Endothelial cell of umbilical vein (primary cell): ENCODE measurements around the gene PLPPR3. TPM values are rescaled to one million over a fixed set of nuclear protein-coding genes. Genes with fewer than 3 reads are reported as not detected.

Experiments
- BruUV-seq: library from RNA; stranded (reverse); fragments of 400-500 nt; replicated peaks from 2 replicates; lab custom pipeline; 2021; lab: Mats Ljungman, UMichigan
- CTCF ChIA-PET: fragments of 300-600, 350-600 bp; sonication (Branson Sonifier 250); formaldehyde crosslinking; loops from one replicate; lab custom pipeline; 2021; ENCODE audit warnings: antibody characterized with exemption, inconsistent platforms; lab: Charles Lee
- POLR2A ChIA-PET: fragments of 300-600, 350-600 bp; sonication (Branson Sonifier 250); formaldehyde crosslinking; loops from one replicate; lab custom pipeline; 2021; ENCODE audit warnings: antibody characterized with exemption, inconsistent platforms; lab: Charles Lee
- DNase-seq: peaks from one replicate; pipeline ENCODE4 v3.0.0-alpha.2; 2011; ENCODE audit warnings: low read depth, low spot score
- FAIRE-seq: peaks from 2 replicates; lab custom pipeline; 2011; peaks lifted over from hg19 to GRCh38; lab: Jason Lieb, UNC
- H2AFZ ChIP-seq: 2 replicates; pipeline ENCODE4 v1.6.0; 2012; ENCODE audit warnings: low read depth, low read length, control low read depth, inconsistent platforms
- H3K27ac ChIP-seq: 2 replicates; pipeline ENCODE4 v1.5.1; 2011; ENCODE audit warnings: low read depth, mild to moderate bottlenecking, control low read depth, low read length, moderate library complexity; ENCODE audit not compliant: insufficient read depth
- H3K27me3 ChIP-seq, 2 experiments: 2 replicates each; pipeline versions ENCODE4 v1.6.0 to v1.6.1; 2011; ENCODE audit warnings: low read length in 2 of 2, mixed read lengths in 1 of 2; ENCODE audit not compliant: control insufficient read depth in 2 of 2, insufficient read depth in 2 of 2
- H3K36me3 ChIP-seq, 2 experiments: 2 replicates in 1 of 2; 3 replicates in 1 of 2; pipeline ENCODE4 v1.5.1; 2011; ENCODE audit warnings: low read length in 2 of 2, mild to moderate bottlenecking in 1 of 2, moderate library complexity in 1 of 2; ENCODE audit not compliant: control insufficient read depth in 2 of 2, insufficient read depth in 2 of 2; ENCODE audit errors: extremely low read depth in 1 of 2
- H3K4me1 ChIP-seq: 3 replicates; pipeline ENCODE4 v1.5.1; 2011; ENCODE audit warnings: mild to moderate bottlenecking, low read length; ENCODE audit not compliant: control insufficient read depth, insufficient read depth; ENCODE audit errors: extremely low read depth
- H3K4me2 ChIP-seq: 2 replicates; pipeline ENCODE4 v1.6.1; 2011; ENCODE audit warnings: low read length, control low read depth, mixed read lengths; ENCODE audit not compliant: insufficient read depth
- H3K4me3 ChIP-seq, 3 experiments: fragments of 200-600 bp in 1 of 3; sonication (generic), shearing (Covaris generic) in 1 of 3; replicated peaks in 1 of 3; 2 replicates each; pipeline ENCODE4 v1.5.1; 2011 to 2016; ENCODE audit warnings: control low read depth in 3 of 3, low read length in 3 of 3, mild to moderate bottlenecking in 2 of 3, inconsistent platforms in 1 of 3, low read depth in 1 of 3, moderate library complexity in 1 of 3; ENCODE audit not compliant: insufficient read depth in 1 of 3
- H3K79me2 ChIP-seq: 2 replicates; pipeline ENCODE4 v1.6.0; 2012; ENCODE audit warnings: low read length, inconsistent platforms; ENCODE audit not compliant: control insufficient read depth, insufficient read depth
- H3K9ac ChIP-seq: replicated peaks from 2 replicates; pipeline ENCODE3; 2011; ENCODE audit warnings: low read length, control low read depth; ENCODE audit not compliant: insufficient read depth; ENCODE audit errors: extremely low read depth
- H3K9me1 ChIP-seq: replicated peaks from 3 replicates; pipeline ENCODE4 v1.6.0; 2011; ENCODE audit warnings: mild to moderate bottlenecking, low read length; ENCODE audit not compliant: control insufficient read depth, insufficient read depth; ENCODE audit errors: extremely low read depth
- H3K9me3 ChIP-seq: replicated peaks from 2 replicates; pipeline ENCODE4 v1.5.1; 2012; ENCODE audit warnings: low read length, inconsistent platforms; ENCODE audit not compliant: control insufficient read depth, insufficient read depth
- H4K20me1 ChIP-seq: replicated peaks from 2 replicates; pipeline ENCODE3; 2011; ENCODE audit warnings: mild to moderate bottlenecking, low read length; ENCODE audit not compliant: control insufficient read depth, insufficient read depth; ENCODE audit errors: extremely low read depth
- EZH2 ChIP-seq: IDR thresholded peaks from 2 replicates; pipeline ENCODE4 v1.6.1; 2012; ENCODE audit warnings: borderline replicate concordance, low read depth, mild to moderate bottlenecking, moderate library complexity, low read length, inconsistent platforms; ENCODE audit not compliant: severe bottlenecking
- JUN ChIP-seq: IDR thresholded peaks from 2 replicates; pipeline ENCODE4 v1.6.1; 2011; ENCODE audit warnings: borderline replicate concordance, low read depth; ENCODE audit not compliant: insufficient read length, insufficient read depth
- MYC ChIP-seq: IDR thresholded peaks from one replicate; pipeline ENCODE4 v1.6.1; 2011; ENCODE audit warnings: mild to moderate bottlenecking, low read depth, low read length
- POLR2A ChIP-seq: IDR thresholded peaks from 2 replicates; pipeline ENCODE4 v1.6.1; 2012; ENCODE audit warnings: low read depth, mild to moderate bottlenecking, control low read depth, low read length
- POLR2AphosphoS5 ChIP-seq: IDR thresholded peaks from 2 replicates; pipeline ENCODE4 v1.6.1; 2012; ENCODE audit warnings: low read depth, mild to moderate bottlenecking, control low read depth, low read length, moderate library complexity; ENCODE audit not compliant: insufficient read depth
- dilution Hi-C: fragments of 300-500 bp; cut with MboI; formaldehyde crosslinking; loops from one replicate; pipeline ENCODE4 v1.15.0; 2019; ENCODE audit warnings: low sequenced_read_pairs; ENCODE audit not compliant: extremely low pct_ligation_motif_present
- intact Hi-C: fragments of 100-400 bp; cut with micrococcal nuclease; formaldehyde crosslinking; loops from one replicate; pipeline ENCODE4 v1.10.0; 2022
- polyA plus RNA-seq, 4 experiments: library from polyadenylated mRNA; depleted of rRNA in 3 of 4; stranded (reverse) in 3 of 4; unstranded in 1 of 4; fragments of >200 nt; gene quantifications; 2 replicates each; pipeline versions ENCODE4 v1.2.1 to v1.2.3, GENCODE V29; 2011 to 2012; ENCODE audit warnings: missing spikeins in 1 of 4
- total RNA-seq: library from RNA; stranded (reverse); gene quantifications from 2 replicates; pipeline ENCODE4 v1.2.3, GENCODE V29; 2021
- TF ChIP-seq, protein P1 (sequence below): IDR thresholded peaks from 2 replicates; pipeline ENCODE4 v1.6.1; 2011; ENCODE audit not compliant: insufficient read depth, insufficient read length

The PLPPR3 gene
- total and polyA plus RNA-seq, 2 donors (not counting 3 experiments of a cell fraction or from before 2014, with no cell fraction given) = 1.1 to 1.2 TPM

GRCh38 chr19:796692-797527 lies 24.8 kb downstream of the PLPPR3 start, which contains the start of gene PTBP1:
Gene PTBP1, plus strand, starts transcription at chr19:797452. Its CDS starts 46 bp downstream, at chr19:797498.
- peak within 1 kb of the TSS; percentile 72 for H2AFZ ChIP-seq
- H3K36me3 ChIP-seq = peaks cover 11 to 15% of the 10 kb centered on the region in 2 experiments
- H4K20me1 ChIP-seq = no peaks in the 10 kb centered on the region
- H3K27ac ChIP-seq = peak within 1 kb of the TSS; percentile 73
- ChIA-PET CTCF (no interaction called here), POLR2A (interaction anchor here (0.6 to 1.3 kb wide), 2 partner anchors 12 to 13 kb away, joined by 3 to 4 read pairs; no protein-coding TSS in a partner anchor)
- intact Hi-C loops = loop anchor here (1.0 to 10.0 kb wide), 4 partner anchors 8 to 448 kb away; partner anchors contain the start of genes ATP5F1D and MIDN
- peak within 1 kb of the TSS; percentile 86 for H3K4me2 ChIP-seq
- H3K9me3 ChIP-seq = no peaks in the 10 kb centered on the region
- no TSS peak for BruUV-seq
- H3K79me2 ChIP-seq = peaks cover 41% of the 10 kb centered on the region
- peak within 1 kb of the TSS; percentile 92 for H3K9ac ChIP-seq
- FAIRE-seq (peak; percentile 99), DNase-seq (peak; percentile 100)
- H3K4me3 ChIP-seq = peak within 1 kb of the TSS; percentile 84 to 93 (median 87)
- H3K27me3 ChIP-seq = no peaks in the 10 kb centered on the region
- peaks cover 33% of the 10 kb centered on the region for H3K4me1 ChIP-seq
- H3K9me1 ChIP-seq = no peaks in the 10 kb centered on the region
- TF ChIP-seq POLR2AphosphoS5 (peak; percentile 70), EZH2 (no peak), POLR2A (peak; percentile 88), JUN (no peak), MYC (peak; percentile 97)
- TF ChIP-seq, protein P1, sequence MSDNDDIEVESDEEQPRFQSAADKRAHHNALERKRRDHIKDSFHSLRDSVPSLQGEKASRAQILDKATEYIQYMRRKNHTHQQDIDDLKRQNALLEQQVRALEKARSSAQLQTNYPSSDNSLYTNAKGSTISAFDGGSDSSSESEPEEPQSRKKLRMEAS = peak; percentile 97
- dilution Hi-C loops = no loop called here
